ENCODE measurements around the gene RERE.
A peak's percentile ranks its signal among the peaks of the same experiment; 100 is the strongest.
"Not testable (repeated sequence)": the region's sequence is repeated elsewhere in the genome, so short reads cannot be mapped to it uniquely, and the experiment has no call there.

The RERE gene

GRCh38 chr1:8448911-8449661 lies 368.4 kb downstream of the RERE start:
- DNase-seq (ENCODE audit: low spot score): no peak

GRCh38 chr1:8448505-8448904 lies 368.9 kb downstream of the RERE start:
- not testable (repeated sequence) for DNase-seq (ENCODE audit: low spot score)

GRCh38 chr1:8447616-8448150 lies 369.8 kb downstream of the RERE start:
- DNase-seq (ENCODE audit: low spot score): no peak

GRCh38 chr1:8446119-8446518 lies 371.3 kb downstream of the RERE start:
- DNase-seq (ENCODE audit: low spot score): not testable (repeated sequence)

GRCh38 chr1:8443558-8444194 lies 373.8 kb downstream of the RERE start:
- no peak for DNase-seq (ENCODE audit: low spot score)

- no peak for DNase-seq (ENCODE audit: low spot score)
Observed at GRCh38 chr1:8441426-8441825, 376.0 kb downstream of the RERE start.

GRCh38 chr1:8439015-8439702 lies 378.3 kb downstream of the RERE start:
- peak; percentile 81 for DNase-seq (ENCODE audit: low spot score)

- DNase-seq (ENCODE audit: low spot score): no peak
Observed at GRCh38 chr1:8438489-8438888, 379.0 kb downstream of the RERE start.

GRCh38 chr1:8437347-8437746 lies 380.1 kb downstream of the RERE start:
- no peak for DNase-seq (ENCODE audit: low spot score)

GRCh38 chr1:8435569-8436071 lies 381.8 kb downstream of the RERE start:
- no peak for DNase-seq (ENCODE audit: low spot score)

- DNase-seq (ENCODE audit: low spot score): no peak
Observed at GRCh38 chr1:8434101-8434500, 383.3 kb downstream of the RERE start.

- DNase-seq (ENCODE audit: low spot score): no peak
Observed at GRCh38 chr1:8431784-8432183, 385.7 kb downstream of the RERE start.

GRCh38 chr1:8431019-8431418 lies 386.4 kb downstream of the RERE start:
- no peak for DNase-seq (ENCODE audit: low spot score)

- DNase-seq (ENCODE audit: low spot score): no peak
Observed at GRCh38 chr1:8430476-8430875, 387.0 kb downstream of the RERE start.

GRCh38 chr1:8429549-8430110 lies 387.8 kb downstream of the RERE start:
- DNase-seq (ENCODE audit: low spot score): no peak

GRCh38 chr1:8428441-8428840 lies 389.0 kb downstream of the RERE start:
- no peak for DNase-seq (ENCODE audit: low spot score)

- no peak for DNase-seq (ENCODE audit: low spot score)
Observed at GRCh38 chr1:8427986-8428385, 389.5 kb downstream of the RERE start.

GRCh38 chr1:8427493-8427892 lies 389.9 kb downstream of the RERE start:
- no peak for DNase-seq (ENCODE audit: low spot score)

- DNase-seq (ENCODE audit: low spot score): no peak
Observed at GRCh38 chr1:8426996-8427395, 390.4 kb downstream of the RERE start.

GRCh38 chr1:8425781-8426161 lies 391.7 kb downstream of the RERE start:
- no peak for DNase-seq (ENCODE audit: low spot score)

GRCh38 chr1:8425150-8425780 lies 392.2 kb downstream of the RERE start:
- DNase-seq (ENCODE audit: low spot score): no peak

Measured in left forelimb (tissue), 1 donor.